GM12878 (cell line): ENCODE results near the gene COMMD10. TPM values are rescaled to one million over a fixed set of nuclear protein-coding genes. Genes with fewer than 3 reads are reported as not detected.

Experiments
- ATF7 ChIP-seq: fragments of 450-650 bp; IDR thresholded peaks from 2 replicates; pipeline ENCODE4 v1.6.1; 2016; ENCODE audit warnings: low read depth, mild to moderate bottlenecking
- CBX5 ChIP-seq: sonication (generic); IDR thresholded peaks from 2 replicates; pipeline ENCODE4 v1.6.1; 2016; ENCODE audit warnings: low read depth, moderate library complexity, mild to moderate bottlenecking, inconsistent platforms
- CTCF ChIP-seq, 3 experiments: IDR thresholded peaks in 2 of 3; conservative IDR thresholded peaks in 1 of 3; 2 replicates each; pipeline ENCODE4 v1.5.1; 2011; ENCODE audit warnings: low read depth in 3 of 3, low read length in 3 of 3, mild to moderate bottlenecking in 3 of 3, control low read depth in 2 of 3, moderate library complexity in 2 of 3, inconsistent platforms in 1 of 3, mixed read lengths in 1 of 3; ENCODE audit not compliant: control insufficient read depth in 2 of 3, insufficient read depth in 1 of 3; ENCODE audit errors: extremely low read depth in 1 of 3
- E2F4 ChIP-seq: IDR thresholded peaks from 2 replicates; pipeline ENCODE4 v1.6.1; 2012; ENCODE audit warnings: low read depth, low read length, improper control_type of control experiment
- HCFC1 ChIP-seq: fragments of 150-350 bp; IDR thresholded peaks from 2 replicates; pipeline ENCODE4 v1.6.1; 2014; ENCODE audit warnings: low read length
- IKZF2 ChIP-seq, 2 experiments: fragments of 450-650 bp; IDR thresholded peaks; 2 replicates each; pipeline ENCODE4 v1.6.1; 2017; ENCODE audit warnings: mild to moderate bottlenecking in 2 of 2, moderate library complexity in 2 of 2
- LARP7 ChIP-seq: fragments of 450-650 bp; IDR thresholded peaks from 2 replicates; pipeline ENCODE4 v1.6.1; 2017; ENCODE audit warnings: mild to moderate bottlenecking
- NR2C1 ChIP-seq: fragments of 450-650 bp; IDR thresholded peaks from 2 replicates; pipeline ENCODE4 v1.6.1; 2017; ENCODE audit warnings: antibody characterized with exemption, mild to moderate bottlenecking, moderate library complexity
- POLR2A ChIP-seq: IDR thresholded peaks from 2 replicates; pipeline ENCODE4 v1.6.1; 2011; ENCODE audit warnings: low read depth, mild to moderate bottlenecking, low read length
- POU2F2 ChIP-seq: IDR thresholded peaks from 3 replicates; pipeline ENCODE4 v1.6.1; 2011; ENCODE audit warnings: low read depth, mild to moderate bottlenecking, low read length, borderline replicate concordance
- PRDM15 ChIP-seq: fragments of 450-650 bp; formaldehyde crosslinking; IDR thresholded peaks from 2 replicates; pipeline ENCODE4 v1.4.0; 2020; ENCODE audit warnings: mild to moderate bottlenecking, moderate library complexity
- RB1 ChIP-seq: fragments of 450-650 bp; formaldehyde crosslinking; IDR thresholded peaks from 2 replicates; pipeline ENCODE4 v1.6.1; 2017; ENCODE audit warnings: mild to moderate bottlenecking, borderline replicate concordance
- SKIL ChIP-seq: fragments of 450-650 bp; IDR thresholded peaks from 2 replicates; pipeline ENCODE4 v1.6.1; 2017; ENCODE audit warnings: mild to moderate bottlenecking, low read depth, inconsistent platforms; ENCODE audit not compliant: poor library complexity, severe bottlenecking
- ZBTB40 ChIP-seq: fragments of 450-650 bp; IDR thresholded peaks from 2 replicates; pipeline ENCODE4 v1.6.1; 2016; ENCODE audit warnings: mild to moderate bottlenecking, moderate library complexity, borderline replicate concordance
- ZNF217 ChIP-seq: fragments of 450-650 bp; IDR thresholded peaks from 2 replicates; pipeline ENCODE4 v1.6.1; 2017; ENCODE audit warnings: antibody characterized with exemption, mild to moderate bottlenecking
- polyA plus RNA-seq, 11 experiments: library from polyadenylated mRNA; depleted of rRNA in 4 of 11; unstranded in 6 of 11; stranded (reverse) in 5 of 11; fragments of >200 nt; fragmentation: Nextera tagmentation in 4 of 11; fragmentation: Illumina TruSeq in 1 of 11; extraction: Ambion mirVana in 4 of 11; extraction: Trizol in 1 of 11; gene quantifications; 1 replicate in 1 of 11; 2 replicates in 10 of 11; pipeline versions ENCODE4 v1.2.1 to v1.2.3, GENCODE V29; 2011 to 2016; ENCODE audit warnings: inconsistent platforms in 2 of 11, missing spikeins in 2 of 11, low read depth in 1 of 11
- total RNA-seq, 4 experiments: library from RNA; depleted of rRNA in 3 of 4; stranded (reverse); fragments of >200 nt in 3 of 4; fragmentation: Illumina TruSeq in 1 of 4; extraction: Trizol in 1 of 4; gene quantifications; 2 replicates each; pipeline versions ENCODE4 v1.2.1 to v1.2.3, GENCODE V29; 2013 to 2021

Gene COMMD10
- total and polyA plus RNA-seq, 10 of the 15 experiments (the other 5 are each of a cell fraction or from before 2014, with no cell fraction given): 19.6 to 98.7 (median 28.0) TPM

- peak; percentile 67; the same call in 1 of the 2 replicates for TF ChIP-seq ZBTB40
- peak; percentile 4; the same call in 1 of the 2 replicates for TF ChIP-seq CBX5
- peak; percentile 96 for TF ChIP-seq POLR2A
- TF ChIP-seq ZNF217: no peak
- TF ChIP-seq POU2F2: peak; percentile 72; the same call in 2 of the 3 replicates
- TF ChIP-seq ATF7: peak; percentile 58
- peak; percentile 46 for TF ChIP-seq HCFC1
- TF ChIP-seq NR2C1: peak; percentile 76
- TF ChIP-seq SKIL: peak; percentile 44
- TF ChIP-seq CTCF (IDR thresholded peaks at IDR 0.05 in 2 of 3, conservative IDR thresholded peaks at IDR 0.05 in 1 of 3; ENCODE audit: control insufficient read depth in 2 of 3, extremely low read depth in 1 of 3, insufficient read depth in 1 of 3, low read depth in 3 of 3, low read length in 3 of 3): no peak
- TF ChIP-seq LARP7: peak; percentile 44; the same call in 1 of the 2 replicates
- peak; percentile 80 for TF ChIP-seq RB1
- 0 out of 2 replicates have a peak, but pooled peaks have one; percentile 22 for TF ChIP-seq E2F4
- no peak for TF ChIP-seq PRDM15
- TF ChIP-seq IKZF2 (IDR thresholded peaks at IDR 0.05): peak; percentile 34 to 51; a peak in 2 of 4 replicates
These were observed at the start of gene COMMD10 (continued) for GRCh38 chr5:116084871-116085715.
